Effector CD8-positive, alpha-beta T cell (primary cell): ENCODE data around the gene MYOM1.

Experiments
- DNase-seq: peaks from one replicate; lab custom pipeline; 2025; lab: John Stamatoyannopoulos, UW

Gene MYOM1

GRCh38 chr18:3117493-3118192 lies 102.1 kb downstream of the MYOM1 start:
- DNase-seq = no peak

GRCh38 chr18:3115447-3116030 lies 104.2 kb downstream of the MYOM1 start:
- no peak for DNase-seq

- DNase-seq = no peak
Measured at GRCh38 chr18:3114451-3114850, 105.3 kb downstream of the MYOM1 start.

- no peak for DNase-seq
Measured at GRCh38 chr18:3114026-3114425, 105.7 kb downstream of the MYOM1 start.

- no peak for DNase-seq
Measured at GRCh38 chr18:3111523-3112240, 108.1 kb downstream of the MYOM1 start.

- DNase-seq = no peak
Measured at GRCh38 chr18:3110034-3110752, 109.6 kb downstream of the MYOM1 start.

- DNase-seq = no peak
Measured at GRCh38 chr18:3107740-3108151, 112.0 kb downstream of the MYOM1 start.

- no peak for DNase-seq
Measured at GRCh38 chr18:3104190-3105054, 115.3 kb downstream of the MYOM1 start.

- DNase-seq = no peak
Measured at GRCh38 chr18:3103576-3103975, 116.2 kb downstream of the MYOM1 start.

- no peak for DNase-seq
Measured at GRCh38 chr18:3102983-3103382, 116.8 kb downstream of the MYOM1 start.

- DNase-seq = no peak
Measured at GRCh38 chr18:3100498-3101132, 119.2 kb downstream of the MYOM1 start.

GRCh38 chr18:3099327-3099726 lies 120.4 kb downstream of the MYOM1 start:
- DNase-seq = no peak

GRCh38 chr18:3097082-3097481 lies 122.7 kb downstream of the MYOM1 start:
- no peak for DNase-seq

GRCh38 chr18:3095921-3096320 lies 123.8 kb downstream of the MYOM1 start:
- DNase-seq = no peak

- DNase-seq = no peak
Measured at GRCh38 chr18:3094338-3094684, 125.5 kb downstream of the MYOM1 start.

- DNase-seq = no peak
Measured at GRCh38 chr18:3093624-3094337, 126.0 kb downstream of the MYOM1 start.

GRCh38 chr18:3092727-3093126 lies 127.0 kb downstream of the MYOM1 start:
- no peak for DNase-seq

GRCh38 chr18:3089579-3089978 lies 130.2 kb downstream of the MYOM1 start:
- DNase-seq = no peak

- DNase-seq = no peak
Measured at GRCh38 chr18:3088449-3088848, 131.3 kb downstream of the MYOM1 start.

GRCh38 chr18:3086871-3087270 lies 132.9 kb downstream of the MYOM1 start:
- DNase-seq = no peak

- no peak for DNase-seq
Measured at GRCh38 chr18:3085612-3086011, 134.2 kb downstream of the MYOM1 start.
